OCI-LY7 (cell line): Measurements from ENCODE around the gene PABPN1L.

Source experiments
- EZH2phosphoT487 ChIP-seq: fragments of 200-600 bp; sonication (generic); IDR thresholded peaks from 2 replicates; pipeline ENCODE4 v1.6.1; 2018; ENCODE audit warnings: low read depth, borderline replicate concordance, mild to moderate bottlenecking, mixed run types, antibody characterized with exemption, low read length, moderate library complexity, mixed read lengths
- TF ChIP-seq, protein P1 (sequence below): fragments of 200-600 bp; sonication (generic); conservative IDR thresholded peaks from 2 replicates; pipeline ENCODE4 v1.5.1; 2014; ENCODE audit warnings: mild to moderate bottlenecking, antibody characterized with exemption, low read length, moderate library complexity, mixed read lengths

DNA sequence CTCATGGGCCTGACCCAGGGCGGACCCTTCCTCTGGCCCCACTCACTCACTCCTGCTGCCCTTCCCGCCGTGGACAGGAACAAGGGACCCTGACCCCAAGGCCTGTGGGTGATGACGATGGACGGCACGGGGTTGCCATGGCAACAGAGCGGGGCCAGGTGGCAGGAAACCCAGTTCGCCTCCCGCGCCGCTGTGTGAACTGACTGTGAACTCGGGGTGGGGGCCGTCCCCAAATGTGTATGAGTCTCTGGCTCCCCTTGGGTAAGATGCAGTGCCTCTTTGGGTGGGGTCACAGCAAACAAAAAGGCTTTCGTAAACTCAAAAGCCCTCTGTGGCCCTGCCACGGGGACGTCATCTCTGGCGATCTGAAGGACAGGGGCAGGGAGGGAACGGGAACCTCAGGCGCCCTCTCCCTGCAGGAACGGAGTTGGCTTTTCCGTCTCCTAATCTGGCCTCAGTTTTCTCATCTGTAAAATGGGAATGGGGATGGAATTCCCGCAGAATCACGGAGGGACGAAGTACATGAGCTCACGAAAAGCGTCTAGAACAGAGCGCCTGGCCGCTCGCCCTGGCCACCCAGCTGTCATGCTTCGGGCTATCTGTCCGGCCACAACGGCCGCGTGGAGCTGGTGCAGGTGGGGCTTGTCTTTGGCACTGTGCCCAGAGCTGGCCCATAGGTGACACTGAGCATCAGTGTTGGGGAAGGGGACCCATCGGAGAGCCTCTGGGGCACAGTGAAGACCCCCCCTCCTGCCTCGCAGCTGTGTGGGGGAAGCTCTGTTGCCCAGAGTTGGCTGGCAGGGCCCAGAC is 44.9 kb upstream of the PABPN1L start:
- TF ChIP-seq, protein P1, sequence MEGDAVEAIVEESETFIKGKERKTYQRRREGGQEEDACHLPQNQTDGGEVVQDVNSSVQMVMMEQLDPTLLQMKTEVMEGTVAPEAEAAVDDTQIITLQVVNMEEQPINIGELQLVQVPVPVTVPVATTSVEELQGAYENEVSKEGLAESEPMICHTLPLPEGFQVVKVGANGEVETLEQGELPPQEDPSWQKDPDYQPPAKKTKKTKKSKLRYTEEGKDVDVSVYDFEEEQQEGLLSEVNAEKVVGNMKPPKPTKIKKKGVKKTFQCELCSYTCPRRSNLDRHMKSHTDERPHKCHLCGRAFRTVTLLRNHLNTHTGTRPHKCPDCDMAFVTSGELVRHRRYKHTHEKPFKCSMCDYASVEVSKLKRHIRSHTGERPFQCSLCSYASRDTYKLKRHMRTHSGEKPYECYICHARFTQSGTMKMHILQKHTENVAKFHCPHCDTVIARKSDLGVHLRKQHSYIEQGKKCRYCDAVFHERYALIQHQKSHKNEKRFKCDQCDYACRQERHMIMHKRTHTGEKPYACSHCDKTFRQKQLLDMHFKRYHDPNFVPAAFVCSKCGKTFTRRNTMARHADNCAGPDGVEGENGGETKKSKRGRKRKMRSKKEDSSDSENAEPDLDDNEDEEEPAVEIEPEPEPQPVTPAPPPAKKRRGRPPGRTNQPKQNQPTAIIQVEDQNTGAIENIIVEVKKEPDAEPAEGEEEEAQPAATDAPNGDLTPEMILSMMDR: no peak
- TF ChIP-seq EZH2phosphoT487: no peak
